ENCODE results near the gene TMEM62. TPM values are rescaled to one million over a fixed set of nuclear protein-coding genes. Genes with fewer than 3 reads are reported as not detected.
A peak's percentile ranks its signal among the peaks of the same experiment; 100 is the strongest.

The TMEM62 gene
- total and polyA plus RNA-seq, 9 of the 15 experiments (the other 6 are each of a cell fraction or from before 2014, with no cell fraction given): 4.4 to 16.6 (median 11.1) TPM

GRCh38 chr15:43105778-43106485 lies 27.5 kb upstream of the TMEM62 start, which contains the start of gene UBR1 (continued):
- no peak for TF ChIP-seq ZNF644 (tag; IDR thresholded peaks at IDR 0.05; ENCODE audit: low read depth)
- TF ChIP-seq HDGF (IDR thresholded peaks at IDR 0.05): no peak
- TF ChIP-seq EZH2 (IDR thresholded peaks at IDR 0.05; ENCODE audit: borderline replicate concordance, low read depth, low read length): no peak
- TF ChIP-seq PTRF (tag; IDR thresholded peaks at IDR 0.05): no peak
- TF ChIP-seq TEAD2 (tag; IDR thresholded peaks at IDR 0.05): no peak
- peak; percentile 47; the same call in 1 of the 2 replicates for TF ChIP-seq JUND (IDR thresholded peaks at IDR 0.05; ENCODE audit: borderline replicate concordance, low read depth, low read length)
- TF ChIP-seq JUND (tag; IDR thresholded peaks at IDR 0.05; ENCODE audit: borderline replicate concordance, low read depth, low read length): peak; percentile 32; the same call in 1 of the 3 replicates
- no peak for TF ChIP-seq PCBP1 (IDR thresholded peaks at IDR 0.05; ENCODE audit: low read depth, low read length, poor library complexity, severe bottlenecking)
- no peak for TF ChIP-seq CBX8 (IDR thresholded peaks at IDR 0.05; ENCODE audit: borderline replicate concordance, extremely low read depth, low read depth, low read length, poor library complexity, severe bottlenecking)
- TF ChIP-seq NFIX (CRISPR knock-in tag; IDR thresholded peaks at IDR 0.05; ENCODE audit: low read depth): no peak
- no peak for TF ChIP-seq BRCA1 (IDR thresholded peaks at IDR 0.05)
- no peak for TF ChIP-seq BRCA1 (CRISPR knock-in tag; IDR thresholded peaks at IDR 0.05)
- TF ChIP-seq ZNF12 (CRISPR knock-in tag; IDR thresholded peaks at IDR 0.05): no peak
- peak; percentile 69; the same call in 1 of the 2 replicates for TF ChIP-seq ZNF740 (CRISPR knock-in tag; IDR thresholded peaks at IDR 0.05)
- peak in 1 of 2 experiments; percentile 79; a peak in 1 of 4 replicates for TF ChIP-seq ZNF740 (tag; IDR thresholded peaks at IDR 0.05)
- TF ChIP-seq ZBTB5 (IDR thresholded peaks at IDR 0.05): no peak
- no peak for TF ChIP-seq ZNF184 (CRISPR knock-in tag; IDR thresholded peaks at IDR 0.05)
- TF ChIP-seq THAP12 (CRISPR knock-in tag; IDR thresholded peaks at IDR 0.05): no peak
- TF ChIP-seq MEIS2 (IDR thresholded peaks at IDR 0.05; ENCODE audit: partially characterized antibody): peak; percentile 44
- no peak for TF ChIP-seq CBX5 (IDR thresholded peaks at IDR 0.05; ENCODE audit: borderline replicate concordance, low read depth)
- peak; percentile 38; the same call in 1 of the 2 replicates for TF ChIP-seq FOXJ2 (tag; IDR thresholded peaks at IDR 0.05)
- TF ChIP-seq BHLHE40 (IDR thresholded peaks at IDR 0.05; ENCODE audit: low read length): no peak
- peak; percentile 88 for TF ChIP-seq RBFOX2 (IDR thresholded peaks at IDR 0.05; ENCODE audit: low read depth, low read length)
- no peak for TF ChIP-seq DPF2 (IDR thresholded peaks at IDR 0.05)
- TF ChIP-seq HNRNPL (IDR thresholded peaks at IDR 0.05; ENCODE audit: low read depth, low read length): no peak

All from K562 (cell line).